HepG2 (cell line): ENCODE results near the gene FCRLA.

Experiments
- CTCF ChIP-seq: sonication (generic); formaldehyde crosslinking; IDR thresholded peaks from 2 replicates; pipeline ENCODE4 v1.5.0; 2020; ENCODE audit warnings: mild to moderate bottlenecking, missing genetic modification reagents, moderate library complexity
- HOXD1 ChIP-seq: sonication (generic); formaldehyde crosslinking; IDR thresholded peaks from 2 replicates; pipeline ENCODE4 v1.5.0; 2020; ENCODE audit warnings: missing genetic modification reagents
- KAT8 ChIP-seq: IDR thresholded peaks from 2 replicates; pipeline ENCODE4 v1.6.1; 2016; ENCODE audit warnings: missing genetic modification reagents, missing compliant biosample characterization
- KLF13 ChIP-seq: sonication (generic); formaldehyde crosslinking; IDR thresholded peaks from 2 replicates; pipeline ENCODE4 v1.4.0; 2020; ENCODE audit warnings: mild to moderate bottlenecking, missing genetic modification reagents
- POLR2A ChIP-seq, 2 experiments: IDR thresholded peaks; 2 replicates each; pipeline ENCODE4 v1.6.1; 2011; ENCODE audit warnings: low read depth in 2 of 2, low read length in 2 of 2, mild to moderate bottlenecking in 1 of 2, moderate library complexity in 1 of 2; ENCODE audit not compliant: insufficient read depth in 1 of 2
- RARG ChIP-seq: sonication (generic); formaldehyde crosslinking; IDR thresholded peaks from 2 replicates; pipeline ENCODE4 v1.4.0; 2020; ENCODE audit warnings: low read depth, mild to moderate bottlenecking, missing genetic modification reagents
- RFX5 ChIP-seq: IDR thresholded peaks from 2 replicates; pipeline ENCODE4 v1.6.1; 2011; ENCODE audit warnings: low read depth, low read length, improper control_type of control experiment
- STAT5B ChIP-seq: sonication (generic); formaldehyde crosslinking; IDR thresholded peaks from 2 replicates; pipeline ENCODE4 v1.4.0; 2020; ENCODE audit warnings: missing genetic modification reagents
- ZBTB33 ChIP-seq: sonication (generic); formaldehyde crosslinking; IDR thresholded peaks from 2 replicates; pipeline ENCODE4 v1.4.0; 2020; ENCODE audit warnings: missing genetic modification reagents
- ZNF180 ChIP-seq: sonication (generic); formaldehyde crosslinking; IDR thresholded peaks from 2 replicates; pipeline ENCODE4 v1.4.0; 2020; ENCODE audit warnings: low read depth, missing genetic modification reagents, borderline replicate concordance
- ZNF335 ChIP-seq: sonication (generic); formaldehyde crosslinking; IDR thresholded peaks from 2 replicates; pipeline ENCODE4 v1.4.0; 2020; ENCODE audit warnings: missing genetic modification reagents
- ZNF547 ChIP-seq: sonication (generic); formaldehyde crosslinking; IDR thresholded peaks from 2 replicates; pipeline ENCODE4 v1.5.1; 2020; ENCODE audit warnings: mild to moderate bottlenecking, missing genetic modification reagents
- ZNF639 ChIP-seq: conservative IDR thresholded peaks from 2 replicates; pipeline ENCODE4 v1.6.1; 2018; ENCODE audit warnings: missing genetic modification reagents

GRCh38 chr1:161725908-161726472 is 19.0 kb downstream of the FCRLA start:
- TF ChIP-seq KLF13 (no peak), ZBTB33 (CRISPR knock-in tag) (no peak; the same call in 1 of the 2 replicates), CTCF (CRISPR knock-in tag) (no peak; the same call in 1 of the 2 replicates), ZNF639 (no peak), STAT5B (CRISPR knock-in tag) (no peak), POLR2A (IDR thresholded peaks at IDR 0.05; ENCODE audit: insufficient read depth in 1 of 2, low read depth in 2 of 2, low read length in 2 of 2) (no peak), RARG (no peak), ZNF180 (no peak), ZNF547 (CRISPR knock-in tag) (no peak), RFX5 (no peak), HOXD1 (CRISPR knock-in tag) (no peak), KAT8 (CRISPR knock-in tag) (no peak), ZNF335 (no peak)
